ENCODE results near the gene ELP5. TPM values are rescaled to one million over a fixed set of nuclear protein-coding genes. Genes with fewer than 3 reads are reported as not detected.

The ELP5 gene
- total RNA-seq, 2 experiments from 2014 or later, result 84.6 to 97.3 TPM

DNA sequence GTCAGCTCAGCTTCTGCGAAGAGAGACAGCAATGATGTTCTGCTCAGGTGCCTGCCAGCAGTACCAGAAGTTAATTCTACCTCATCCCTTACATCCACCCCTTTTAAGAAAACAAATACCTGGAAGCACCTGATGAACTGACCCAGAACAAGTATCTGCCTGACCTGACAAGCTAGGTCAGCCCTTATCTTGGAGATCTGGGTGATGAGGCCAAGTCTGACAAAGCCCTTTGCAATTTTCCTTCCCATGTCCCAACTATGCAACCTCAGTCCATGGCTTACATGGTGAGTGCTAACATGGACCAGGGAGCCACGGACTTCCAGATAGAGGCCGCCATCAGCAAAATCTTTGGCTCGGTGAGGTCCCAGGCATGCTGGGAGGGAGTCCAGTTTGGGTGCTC lies 28.6 kb upstream of the ELP5 start:
- TF ChIP-seq, protein P1, sequence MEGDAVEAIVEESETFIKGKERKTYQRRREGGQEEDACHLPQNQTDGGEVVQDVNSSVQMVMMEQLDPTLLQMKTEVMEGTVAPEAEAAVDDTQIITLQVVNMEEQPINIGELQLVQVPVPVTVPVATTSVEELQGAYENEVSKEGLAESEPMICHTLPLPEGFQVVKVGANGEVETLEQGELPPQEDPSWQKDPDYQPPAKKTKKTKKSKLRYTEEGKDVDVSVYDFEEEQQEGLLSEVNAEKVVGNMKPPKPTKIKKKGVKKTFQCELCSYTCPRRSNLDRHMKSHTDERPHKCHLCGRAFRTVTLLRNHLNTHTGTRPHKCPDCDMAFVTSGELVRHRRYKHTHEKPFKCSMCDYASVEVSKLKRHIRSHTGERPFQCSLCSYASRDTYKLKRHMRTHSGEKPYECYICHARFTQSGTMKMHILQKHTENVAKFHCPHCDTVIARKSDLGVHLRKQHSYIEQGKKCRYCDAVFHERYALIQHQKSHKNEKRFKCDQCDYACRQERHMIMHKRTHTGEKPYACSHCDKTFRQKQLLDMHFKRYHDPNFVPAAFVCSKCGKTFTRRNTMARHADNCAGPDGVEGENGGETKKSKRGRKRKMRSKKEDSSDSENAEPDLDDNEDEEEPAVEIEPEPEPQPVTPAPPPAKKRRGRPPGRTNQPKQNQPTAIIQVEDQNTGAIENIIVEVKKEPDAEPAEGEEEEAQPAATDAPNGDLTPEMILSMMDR (conservative IDR thresholded peaks at IDR 0.05; ENCODE audit: low read length), result no peak
- no peak for TF ChIP-seq EZH2phosphoT487 (IDR thresholded peaks at IDR 0.05; ENCODE audit: borderline replicate concordance, low read depth, low read length)
- Histone ChIP-seq H3K9me2 (ENCODE audit: insufficient read depth, low read length) (no peaks in the 10 kb centered on the region), H3K27ac (ENCODE audit: low read depth, low read length, poor library complexity, severe bottlenecking) (no peak overlapping the region), H3K4me2 (ENCODE audit: low read length) (no peak overlapping the region), H3K4me3 (ENCODE audit: low read depth, low read length, poor library complexity, severe bottlenecking) (no peak overlapping the region), H4K20me1 (ENCODE audit: insufficient read depth, low read length) (no peaks in the 10 kb centered on the region), H2AFZ (ENCODE audit: low read length) (no peak overlapping the region), H3K4me1 (ENCODE audit: insufficient read depth, low read length, poor library complexity, severe bottlenecking) (peaks cover 23% of the 10 kb centered on the region), H3K9me3 (ENCODE audit: low read length) (no peaks in the 10 kb centered on the region), H3K36me3 (ENCODE audit: insufficient read depth, low read length) (peaks cover 76% of the 10 kb centered on the region), H3K79me2 (ENCODE audit: insufficient read depth, low read depth, low read length) (no peaks in the 10 kb centered on the region; the same call in 1 of the 2 replicates)
- no TSS peak for BruUV-seq (replicated peaks)
- ChIA-PET POLR2A (no interaction called here), CTCF (ENCODE audit: unreplicated experiment) (no interaction called here)
- intact Hi-C loops (cut with micrococcal nuclease; ENCODE audit: unreplicated experiment), result no loop called here
- DNase-seq (ENCODE audit: low spot score), result no peak

DNA sequence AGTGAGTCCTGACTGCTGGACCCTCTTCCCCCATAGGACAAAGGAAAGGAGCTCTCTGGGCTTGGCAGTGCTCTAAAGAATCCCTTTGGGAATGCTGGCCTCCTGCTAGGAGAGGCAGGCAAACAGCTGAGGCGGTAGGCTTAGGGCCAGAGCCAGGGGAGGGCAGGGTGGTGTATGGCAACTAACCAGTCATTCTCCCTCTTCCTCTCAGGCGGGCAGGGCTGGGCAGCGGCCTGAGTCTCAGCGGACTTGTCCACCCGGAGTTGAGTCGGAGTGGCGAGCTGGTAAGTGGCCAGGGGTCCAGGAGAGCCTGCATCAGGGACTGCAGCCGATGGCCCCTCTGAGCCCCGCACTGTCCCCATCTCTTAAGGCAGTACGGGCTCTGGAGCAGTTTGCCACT lies 27.9 kb upstream of the ELP5 start:
- intact Hi-C loops (cut with micrococcal nuclease; ENCODE audit: unreplicated experiment), result no loop called here
- ChIA-PET CTCF (ENCODE audit: unreplicated experiment) (no interaction called here), POLR2A (no interaction called here)
- TF ChIP-seq EZH2phosphoT487 (IDR thresholded peaks at IDR 0.05; ENCODE audit: borderline replicate concordance, low read depth, low read length), result no peak
- TF ChIP-seq, protein P1 (conservative IDR thresholded peaks at IDR 0.05; ENCODE audit: low read length), result no peak
- Histone ChIP-seq H3K79me2 (ENCODE audit: insufficient read depth, low read depth, low read length) (no peaks in the 10 kb centered on the region; the same call in 1 of the 2 replicates), H2AFZ (ENCODE audit: low read length) (no peak overlapping the region), H4K20me1 (ENCODE audit: insufficient read depth, low read length) (no peaks in the 10 kb centered on the region), H3K4me2 (ENCODE audit: low read length) (no peak overlapping the region), H3K9me2 (ENCODE audit: insufficient read depth, low read length) (no peaks in the 10 kb centered on the region), H3K27ac (ENCODE audit: low read depth, low read length, poor library complexity, severe bottlenecking) (no peak overlapping the region), H3K4me1 (ENCODE audit: insufficient read depth, low read length, poor library complexity, severe bottlenecking) (peaks cover 16% of the 10 kb centered on the region), H3K9me3 (ENCODE audit: low read length) (no peaks in the 10 kb centered on the region), H3K4me3 (ENCODE audit: low read depth, low read length, poor library complexity, severe bottlenecking) (no peak overlapping the region), H3K36me3 (ENCODE audit: insufficient read depth, low read length) (peaks cover 83% of the 10 kb centered on the region)
- DNase-seq (ENCODE audit: low spot score), result no peak
- no TSS peak for BruUV-seq (replicated peaks)

DNA sequence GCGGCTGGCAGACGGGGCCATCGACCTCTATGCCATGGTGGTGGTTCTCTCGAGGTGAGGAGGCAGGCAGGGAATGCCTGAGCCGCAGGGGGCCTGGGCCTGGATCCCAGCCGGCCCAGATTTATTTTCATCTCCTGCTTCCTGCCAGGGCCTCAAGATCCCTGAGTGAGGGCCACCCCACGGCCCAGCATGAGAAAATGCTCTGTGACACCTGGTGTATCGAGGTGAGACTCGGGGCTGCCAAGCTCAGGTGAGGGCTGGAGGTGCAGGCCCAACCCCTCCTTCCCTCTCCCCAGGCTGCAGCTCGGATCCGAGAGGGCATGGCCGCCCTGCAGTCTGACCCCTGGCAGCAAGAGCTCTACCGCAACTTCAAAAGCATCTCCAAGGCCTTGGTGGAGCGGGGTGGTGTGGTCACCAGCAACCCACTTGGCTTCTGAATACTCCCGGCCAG lies 27.3 kb upstream of the ELP5 start:
- BruUV-seq (replicated peaks), result TSS peak; percentile 80
- H3K4me3 ChIP-seq (ENCODE audit: low read depth, low read length, poor library complexity, severe bottlenecking), result no peak overlapping the region
- no peak overlapping the region for H2AFZ ChIP-seq (ENCODE audit: low read length)
- no peak overlapping the region for H3K4me2 ChIP-seq (ENCODE audit: low read length)
- ChIA-PET POLR2A (no interaction called here), CTCF (ENCODE audit: unreplicated experiment) (interaction anchor here (0.6 kb wide), 1 partner anchor 1043 kb away, joined by 3 read pairs; no protein-coding TSS in a partner anchor)
- H3K9me2 ChIP-seq (ENCODE audit: insufficient read depth, low read length), result no peaks in the 10 kb centered on the region
- no peak overlapping the region for H3K27ac ChIP-seq (ENCODE audit: low read depth, low read length, poor library complexity, severe bottlenecking)
- peaks cover 89% of the 10 kb centered on the region for H3K36me3 ChIP-seq (ENCODE audit: insufficient read depth, low read length)
- no peaks in the 10 kb centered on the region for H4K20me1 ChIP-seq (ENCODE audit: insufficient read depth, low read length)
- H3K79me2 ChIP-seq (ENCODE audit: insufficient read depth, low read depth, low read length), result no peaks in the 10 kb centered on the region; the same call in 1 of the 2 replicates
- TF ChIP-seq, protein P1 (conservative IDR thresholded peaks at IDR 0.05; ENCODE audit: low read length), result no peak
- TF ChIP-seq EZH2phosphoT487 (IDR thresholded peaks at IDR 0.05; ENCODE audit: borderline replicate concordance, low read depth, low read length), result no peak
- no peak for DNase-seq (ENCODE audit: low spot score)
- H3K9me3 ChIP-seq (ENCODE audit: low read length), result no peaks in the 10 kb centered on the region
- H3K4me1 ChIP-seq (ENCODE audit: insufficient read depth, low read length, poor library complexity, severe bottlenecking), result peaks cover 11% of the 10 kb centered on the region
- intact Hi-C loops (cut with micrococcal nuclease; ENCODE audit: unreplicated experiment), result no loop called here

Data from OCI-LY7 (cell line).